Measurements from ENCODE around the gene SAXO2.
"Not testable (repeated sequence)": the region's sequence is repeated elsewhere in the genome, so short reads cannot be mapped to it uniquely, and the experiment has no call there.

SAXO2 gene

GRCh38 chr15:82313951-82314768, 51.5 kb downstream of the SAXO2 start:
- not testable (repeated sequence) for DNase-seq (ENCODE audit: low read depth in 2 of 2, low spot score in 1 of 2)

- no peak for DNase-seq (ENCODE audit: low read depth in 2 of 2, low spot score in 1 of 2)
Measured at GRCh38 chr15:82314769-82315518, 52.3 kb downstream of the SAXO2 start.

GRCh38 chr15:82315519-82316246, 53.1 kb downstream of the SAXO2 start:
- no peak for DNase-seq (ENCODE audit: low read depth in 2 of 2, low spot score in 1 of 2)

- not testable (repeated sequence) for DNase-seq (ENCODE audit: low read depth in 2 of 2, low spot score in 1 of 2)
Measured at GRCh38 chr15:82316247-82317090, 53.9 kb downstream of the SAXO2 start.

GRCh38 chr15:82317091-82317489, 54.5 kb downstream of the SAXO2 start:
- no peak for DNase-seq (ENCODE audit: low read depth in 2 of 2, low spot score in 1 of 2)

GRCh38 chr15:82317516-82317915, 54.9 kb downstream of the SAXO2 start:
- DNase-seq (ENCODE audit: low read depth in 2 of 2, low spot score in 1 of 2): not testable (repeated sequence)

- DNase-seq (ENCODE audit: low read depth in 2 of 2, low spot score in 1 of 2): not testable (repeated sequence)
Measured at GRCh38 chr15:82318281-82318680, 55.7 kb downstream of the SAXO2 start.

- DNase-seq (ENCODE audit: low read depth in 2 of 2, low spot score in 1 of 2): not testable (repeated sequence)
Measured at GRCh38 chr15:82319522-82320278, 57.1 kb downstream of the SAXO2 start.

- DNase-seq (ENCODE audit: low read depth in 2 of 2, low spot score in 1 of 2): not testable (repeated sequence)
Measured at GRCh38 chr15:82320861-82321260, 58.2 kb downstream of the SAXO2 start.

- DNase-seq (ENCODE audit: low read depth in 2 of 2, low spot score in 1 of 2): not testable (repeated sequence)
Measured at GRCh38 chr15:82322488-82322887, 59.9 kb downstream of the SAXO2 start.

GRCh38 chr15:82324831-82325230, 62.2 kb downstream of the SAXO2 start:
- not testable (repeated sequence) for DNase-seq (ENCODE audit: low read depth in 2 of 2, low spot score in 1 of 2)

- DNase-seq (ENCODE audit: low read depth in 2 of 2, low spot score in 1 of 2): not testable (repeated sequence)
Measured at GRCh38 chr15:82325646-82326045, 63.0 kb downstream of the SAXO2 start.

GRCh38 chr15:82326896-82327295, 64.3 kb downstream of the SAXO2 start:
- DNase-seq (ENCODE audit: low read depth in 2 of 2, low spot score in 1 of 2): not testable (repeated sequence)

- DNase-seq (ENCODE audit: low read depth in 2 of 2, low spot score in 1 of 2): not testable (repeated sequence)
Measured at GRCh38 chr15:82327372-82327771, 64.8 kb downstream of the SAXO2 start.

GRCh38 chr15:82329039-82329438, 66.4 kb downstream of the SAXO2 start:
- DNase-seq (ENCODE audit: low read depth in 2 of 2, low spot score in 1 of 2): not testable (repeated sequence)

GRCh38 chr15:82330921-82331320, 68.3 kb downstream of the SAXO2 start:
- not testable (repeated sequence) for DNase-seq (ENCODE audit: low read depth in 2 of 2, low spot score in 1 of 2)

GRCh38 chr15:82331576-82332304, 69.1 kb downstream of the SAXO2 start:
- not testable (repeated sequence) for DNase-seq (ENCODE audit: low read depth in 2 of 2, low spot score in 1 of 2)

- DNase-seq (ENCODE audit: low read depth in 2 of 2, low spot score in 1 of 2): not testable (repeated sequence)
Measured at GRCh38 chr15:82332711-82333602, 70.3 kb downstream of the SAXO2 start.

Measured in stimulated activated CD8-positive, alpha-beta memory T cell treated with anti-CD3 and anti-CD28 coated beads, Interleukin-4, amount 100 ng/mL, for 1 hour (primary cell).